Measurements from ENCODE around the gene HTR3D.
"Not testable (repeated sequence)": the region's sequence is repeated elsewhere in the genome, so short reads cannot be mapped to it uniquely, and the experiment has no call there.

The HTR3D gene, protein sequence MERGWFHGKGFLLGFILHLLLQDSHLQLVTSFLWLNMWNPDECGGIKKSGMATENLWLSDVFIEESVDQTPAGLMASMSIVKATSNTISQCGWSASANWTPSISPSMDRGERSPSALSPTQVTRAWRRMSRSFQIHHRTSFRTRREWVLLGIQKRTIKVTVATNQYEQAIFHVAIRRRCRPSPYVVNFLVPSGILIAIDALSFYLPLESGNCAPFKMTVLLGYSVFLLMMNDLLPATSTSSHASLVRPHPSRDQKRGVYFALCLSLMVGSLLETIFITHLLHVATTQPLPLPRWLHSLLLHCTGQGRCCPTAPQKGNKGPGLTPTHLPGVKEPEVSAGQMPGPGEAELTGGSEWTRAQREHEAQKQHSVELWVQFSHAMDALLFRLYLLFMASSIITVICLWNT

DNA sequence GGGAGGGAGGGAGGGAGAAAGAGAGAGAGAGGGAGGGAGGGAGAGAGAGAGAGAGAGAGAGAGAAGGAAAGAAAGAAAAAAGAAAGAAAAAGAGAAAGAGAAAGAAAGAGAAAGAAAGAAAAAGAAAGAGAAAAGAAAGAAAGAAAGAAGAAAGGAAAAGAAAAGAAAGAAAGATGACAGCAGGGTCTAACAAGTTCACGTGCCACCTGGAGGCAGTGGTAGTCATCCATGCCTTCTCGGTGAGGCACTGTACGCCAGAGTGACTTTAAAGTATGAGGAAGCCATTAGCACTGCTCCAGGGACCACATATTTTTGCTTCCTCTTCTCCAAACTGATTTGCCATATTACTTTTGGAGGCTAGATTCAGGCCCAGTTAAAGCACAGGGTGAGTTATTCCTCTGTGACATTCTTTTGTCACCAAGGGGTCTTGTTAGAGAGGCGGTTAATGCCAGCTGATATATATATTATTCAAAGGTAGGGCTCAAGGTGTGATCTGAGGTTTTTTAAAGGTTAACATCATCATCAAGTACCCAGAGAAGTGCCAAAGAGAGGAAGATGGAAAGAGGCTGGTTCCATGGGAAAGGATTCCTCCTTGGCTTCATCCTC lies at the start of gene HTR3D:
Gene HTR3D, plus strand, starts transcription at position 556 of the 606 bp plus-strand sequence. Its CDS starts 0 bp downstream, at position 556.
- DNase-seq (ENCODE audit: low spot score) = no peak

GRCh38 chr3:183981990-183982644 lies 49.4 kb upstream of the HTR3D start:
- DNase-seq (ENCODE audit: low spot score) = no peak

GRCh38 chr3:183984127-183984740 lies 47.3 kb upstream of the HTR3D start:
- no peak for DNase-seq (ENCODE audit: low spot score)

DNA sequence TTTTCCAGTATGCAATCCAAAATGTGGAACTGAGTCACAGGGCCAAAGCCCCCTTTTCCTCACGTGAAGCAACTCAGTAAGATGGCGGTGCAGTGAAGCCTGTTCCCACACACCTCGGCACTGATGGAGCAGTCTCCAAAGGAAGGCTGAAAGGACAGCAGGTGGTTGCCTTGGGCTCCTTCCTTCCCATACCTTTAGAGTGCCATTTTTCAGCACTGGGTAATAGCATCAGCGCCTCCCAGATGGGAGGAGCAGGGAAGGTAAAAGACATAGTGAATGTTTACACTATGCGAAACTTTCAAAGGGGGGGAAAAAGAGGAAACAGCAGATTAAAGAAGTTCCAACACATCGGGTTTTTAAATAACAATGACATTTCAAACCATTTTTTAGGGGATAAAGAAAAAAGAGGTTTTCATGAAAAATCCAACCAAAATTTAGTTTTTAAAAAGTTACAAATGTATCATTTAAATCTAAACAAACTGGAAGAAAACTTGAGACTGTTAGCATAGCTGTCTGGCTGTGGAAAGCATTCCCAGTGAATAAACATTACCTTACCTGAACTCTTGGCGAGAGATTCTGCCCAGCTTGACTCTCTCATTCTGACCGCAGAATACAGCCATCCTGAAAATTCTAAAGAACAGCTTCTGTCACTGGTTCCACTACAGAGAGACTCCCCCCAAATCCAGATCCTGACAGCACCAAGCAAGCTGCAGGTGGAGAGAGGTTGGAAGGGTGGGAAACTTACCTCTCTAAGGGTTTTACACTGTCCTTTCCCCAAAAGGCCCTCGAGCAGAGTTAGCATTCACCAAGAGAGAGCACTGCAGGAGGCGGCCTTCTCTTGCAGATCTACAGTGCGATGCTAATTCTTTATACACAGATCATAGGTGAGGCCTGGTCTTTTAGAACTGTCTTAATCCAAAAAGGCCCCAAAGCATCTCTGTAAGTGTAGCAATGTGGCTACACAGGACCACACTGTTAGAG lies 46.5 kb upstream of the HTR3D start:
- DNase-seq (ENCODE audit: low spot score) = no peak

- DNase-seq (ENCODE audit: low spot score) = no peak
Observed at GRCh38 chr3:183987000-183987600, 44.4 kb upstream of the HTR3D start.

DNA sequence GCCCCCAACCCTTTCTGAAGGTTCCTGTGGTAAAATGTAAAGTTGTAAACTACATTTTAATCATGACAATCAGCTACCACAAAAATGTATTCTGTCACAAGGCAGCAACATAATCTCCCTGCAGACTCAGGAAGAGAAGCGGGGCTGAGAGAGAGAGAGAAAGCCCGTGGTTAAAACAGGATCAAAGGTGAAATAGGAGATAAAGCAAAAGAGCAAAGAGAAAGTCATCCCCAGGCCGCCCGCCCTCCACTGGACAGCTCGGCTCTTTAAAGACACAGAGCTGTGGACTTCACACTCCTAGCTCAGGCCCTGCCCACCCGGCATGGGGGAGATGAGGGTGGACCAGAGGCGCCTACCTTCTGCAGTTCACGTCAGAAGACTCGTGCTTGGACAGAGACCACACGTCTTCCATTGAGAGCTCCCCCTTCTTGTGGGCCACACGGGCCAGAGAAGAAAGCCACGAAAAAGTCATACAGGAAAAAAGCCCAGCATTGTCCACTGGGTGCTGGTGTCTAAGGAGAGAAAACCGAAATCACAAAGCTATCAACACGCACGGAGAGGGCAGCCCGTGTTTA lies 43.2 kb upstream of the HTR3D start:
- DNase-seq (ENCODE audit: low spot score) = peak; percentile 70

DNA sequence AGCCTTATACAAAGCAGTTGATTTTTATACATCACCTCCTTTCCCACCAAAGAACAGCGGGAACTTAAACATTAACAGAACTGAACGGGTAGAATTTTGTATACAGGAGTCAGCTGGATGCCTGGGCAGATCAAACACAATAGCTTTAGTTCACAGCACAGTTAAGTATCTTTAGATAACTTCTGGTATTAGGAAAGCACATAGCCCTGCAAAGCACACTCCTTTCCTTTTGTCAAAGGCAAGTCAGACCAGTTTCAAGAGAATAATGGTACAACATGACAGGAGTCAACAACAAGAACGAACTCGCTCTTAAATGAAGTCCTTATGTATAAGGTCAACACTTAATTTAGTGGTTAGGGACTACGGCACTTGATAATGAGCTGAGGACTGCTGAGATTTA lies 40.1 kb upstream of the HTR3D start:
- DNase-seq (ENCODE audit: low spot score) = no peak

DNA sequence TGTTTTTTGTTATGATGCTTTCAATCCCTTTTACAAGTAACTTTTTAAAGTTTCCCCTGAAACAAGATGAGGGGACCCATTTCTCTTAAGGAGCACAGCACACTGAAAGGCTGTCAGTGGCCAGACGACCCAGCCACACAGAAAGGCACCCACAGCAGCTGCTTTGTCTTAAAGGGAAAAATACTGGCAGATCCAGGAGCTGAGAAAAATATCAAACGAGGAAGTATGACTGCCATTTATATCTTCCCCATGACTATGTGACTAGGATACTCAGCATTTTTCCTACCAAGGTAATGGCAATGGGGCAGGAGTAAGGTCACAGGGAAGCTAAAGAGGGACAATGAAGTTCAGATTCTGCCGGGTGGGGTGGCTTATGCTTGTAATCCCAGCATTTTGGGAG lies 29.8 kb upstream of the HTR3D start:
- DNase-seq (ENCODE audit: low spot score) = no peak

- DNase-seq (ENCODE audit: low spot score) = no peak
Observed at GRCh38 chr3:184002469-184002868, 29.1 kb upstream of the HTR3D start.

DNA sequence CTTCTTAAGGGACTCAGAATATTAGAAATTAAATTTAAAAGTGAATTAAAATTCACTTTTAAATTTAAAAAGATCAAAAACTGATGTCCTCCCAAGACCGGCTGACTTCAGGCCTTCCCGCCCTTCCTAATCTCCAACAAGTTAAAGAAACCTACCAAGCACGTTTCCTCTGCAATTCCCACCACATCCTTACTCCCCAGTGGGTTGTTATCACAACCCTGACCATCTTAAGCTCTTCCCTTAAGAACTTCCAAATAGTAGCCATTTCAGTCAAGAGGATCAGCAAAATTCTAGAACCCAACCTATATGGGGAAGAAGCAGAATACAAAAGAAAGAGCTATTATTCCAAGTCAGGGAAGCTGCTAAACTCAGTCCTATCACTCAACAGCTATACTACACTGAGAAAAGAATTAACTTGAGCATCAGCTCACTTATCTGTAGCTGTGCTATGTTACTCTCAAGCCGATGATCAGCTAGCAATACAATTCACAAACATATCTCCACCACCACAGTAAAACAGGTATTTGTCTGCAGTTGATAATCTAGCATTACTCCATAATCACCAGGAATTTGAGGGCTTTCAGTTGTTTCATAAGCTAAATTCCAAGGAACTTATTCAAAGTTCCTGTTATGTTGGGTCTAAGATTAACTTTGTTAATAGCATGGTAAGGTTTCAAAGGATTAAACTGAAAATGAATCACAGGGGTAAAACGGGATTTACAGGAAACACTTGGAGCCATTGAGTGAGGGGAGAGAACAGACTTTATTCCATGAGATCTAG lies 28.2 kb upstream of the HTR3D start:
- DNase-seq (ENCODE audit: low spot score) = no peak

GRCh38 chr3:184004476-184004875 lies 27.1 kb upstream of the HTR3D start:
- DNase-seq (ENCODE audit: low spot score) = no peak

GRCh38 chr3:184005941-184006507 lies 25.5 kb upstream of the HTR3D start:
- DNase-seq (ENCODE audit: low spot score) = peak; percentile 95

DNA sequence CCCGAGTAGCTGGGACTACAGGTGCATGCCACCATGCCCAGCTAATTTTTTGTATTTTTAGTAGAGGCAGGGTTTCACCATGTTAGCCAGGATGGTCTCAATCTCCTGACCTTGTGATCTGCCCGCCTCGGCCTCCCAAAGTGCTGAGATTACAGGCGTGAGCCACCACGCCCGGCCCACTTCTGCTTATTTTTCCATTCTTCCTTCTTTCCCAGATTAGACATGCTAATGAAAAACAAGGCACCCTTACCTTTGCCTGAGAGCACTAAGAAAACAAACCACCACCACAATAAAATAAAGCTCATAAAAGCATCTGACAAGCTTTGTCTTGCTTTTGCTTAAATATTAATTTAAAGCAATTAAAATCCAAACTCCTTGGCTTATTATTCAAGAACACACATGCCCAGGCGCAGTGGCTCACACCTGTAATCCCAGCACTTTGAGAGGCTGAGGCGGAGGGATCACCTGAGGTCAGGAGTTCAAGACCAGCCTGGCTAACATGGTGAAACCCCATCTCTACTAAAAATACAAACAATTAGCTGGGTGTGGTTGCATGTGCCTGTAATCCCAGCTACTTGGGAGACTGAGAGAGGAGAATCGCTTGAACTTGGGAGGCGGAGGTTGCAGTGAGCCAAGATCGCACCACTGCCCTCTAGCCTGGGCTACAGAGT lies 24.3 kb upstream of the HTR3D start:
- DNase-seq (ENCODE audit: low spot score) = not testable (repeated sequence)

- no peak for DNase-seq (ENCODE audit: low spot score)
Observed at GRCh38 chr3:184008161-184008560, 23.4 kb upstream of the HTR3D start.

DNA sequence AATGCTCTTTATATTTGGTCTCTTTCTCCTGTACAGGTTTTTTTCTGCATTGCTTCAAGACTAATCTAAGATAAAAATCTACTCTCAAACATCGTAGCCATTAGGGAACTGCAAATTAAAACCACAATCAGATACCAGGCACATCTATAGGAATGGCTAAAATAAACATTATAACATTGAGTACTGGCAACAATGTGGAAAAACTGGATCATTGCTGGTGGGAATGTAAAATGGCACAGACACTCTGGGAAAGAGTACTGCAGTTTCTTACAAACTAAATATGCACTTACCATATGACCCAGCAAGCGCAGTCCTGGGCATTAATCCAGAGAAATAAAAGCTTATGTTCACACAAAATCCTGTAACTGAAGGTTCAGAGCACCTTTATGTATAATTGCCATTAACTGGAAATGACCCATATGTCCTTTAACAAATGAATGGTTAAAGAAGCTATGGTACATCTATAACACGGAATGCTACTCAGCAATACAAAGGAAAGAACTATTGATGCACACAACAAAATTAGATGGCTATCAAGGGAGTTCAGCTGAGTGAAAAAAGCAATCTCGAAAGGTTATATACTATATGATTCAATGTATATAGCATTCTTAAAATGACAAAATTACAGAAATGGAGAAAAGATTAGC lies 20.2 kb upstream of the HTR3D start:
- no peak for DNase-seq (ENCODE audit: low spot score)

DNA sequence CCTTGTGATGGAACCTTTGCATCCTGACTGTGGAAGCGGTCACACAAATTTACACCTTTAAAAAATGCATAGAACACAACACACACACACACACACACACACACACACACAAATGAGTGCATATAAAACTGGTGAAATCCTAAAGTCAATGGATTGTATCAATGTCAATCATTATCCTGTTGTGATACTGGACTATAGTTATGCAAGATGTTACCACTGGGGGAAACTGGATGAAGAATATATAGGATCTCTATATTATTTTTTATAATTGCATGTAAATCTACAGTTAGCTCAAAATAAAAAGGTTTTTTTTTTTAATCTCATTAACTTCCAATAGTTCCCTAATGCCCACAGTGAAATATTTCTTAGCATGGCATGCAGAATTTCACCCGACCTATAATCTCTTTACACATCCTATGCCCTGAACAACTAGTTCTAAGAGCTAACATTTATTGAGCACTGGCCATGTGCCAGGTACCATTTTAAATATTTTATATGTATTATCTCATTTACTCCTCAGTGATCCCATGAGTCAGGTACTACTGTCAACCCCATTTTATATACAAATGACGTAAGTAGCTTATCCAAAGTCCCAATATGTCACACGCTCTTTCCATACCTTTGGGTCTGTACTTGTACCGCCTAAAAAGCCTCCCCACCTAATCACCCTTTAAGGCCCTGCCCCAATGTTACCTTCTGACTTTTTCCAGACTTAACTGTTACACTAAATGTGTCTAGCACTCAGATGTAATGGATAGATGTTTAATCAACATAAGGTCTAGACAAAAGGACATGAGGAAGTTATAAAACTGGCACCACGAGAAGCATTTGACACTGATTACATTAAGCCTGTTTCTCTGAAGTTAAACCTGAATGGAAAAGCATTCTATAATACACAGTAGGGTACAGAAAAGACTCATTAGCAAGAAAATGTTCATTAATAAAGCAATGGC lies 19.3 kb upstream of the HTR3D start:
- no peak for DNase-seq (ENCODE audit: low spot score)

GRCh38 chr3:184015381-184016019 lies 16.0 kb upstream of the HTR3D start:
- DNase-seq (ENCODE audit: low spot score) = peak; percentile 11

All from SW480 (cell line).